ENCODE measurements around the gene FER1L5.

DNA sequence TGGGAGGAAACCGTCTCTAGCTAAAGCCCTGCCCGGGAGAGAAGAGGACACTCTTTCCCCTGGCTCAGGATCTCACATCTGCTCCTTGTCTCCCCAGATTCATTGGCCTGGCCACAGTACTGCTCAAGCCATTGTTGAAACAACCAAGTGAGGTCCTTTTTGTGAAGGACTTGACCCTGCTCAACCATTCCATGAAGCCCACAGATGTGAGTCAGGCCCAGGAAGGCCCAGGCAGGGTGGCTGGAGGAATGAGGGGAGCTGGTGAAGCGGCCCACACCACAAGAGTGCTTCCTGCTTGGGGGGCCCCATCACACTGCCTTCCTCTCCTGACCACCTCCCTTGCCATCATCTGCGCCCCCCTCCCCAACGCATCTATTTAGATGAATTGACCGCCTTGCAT, 5.1 kb downstream of the FER1L5 start:
- TF ChIP-seq, protein P1, sequence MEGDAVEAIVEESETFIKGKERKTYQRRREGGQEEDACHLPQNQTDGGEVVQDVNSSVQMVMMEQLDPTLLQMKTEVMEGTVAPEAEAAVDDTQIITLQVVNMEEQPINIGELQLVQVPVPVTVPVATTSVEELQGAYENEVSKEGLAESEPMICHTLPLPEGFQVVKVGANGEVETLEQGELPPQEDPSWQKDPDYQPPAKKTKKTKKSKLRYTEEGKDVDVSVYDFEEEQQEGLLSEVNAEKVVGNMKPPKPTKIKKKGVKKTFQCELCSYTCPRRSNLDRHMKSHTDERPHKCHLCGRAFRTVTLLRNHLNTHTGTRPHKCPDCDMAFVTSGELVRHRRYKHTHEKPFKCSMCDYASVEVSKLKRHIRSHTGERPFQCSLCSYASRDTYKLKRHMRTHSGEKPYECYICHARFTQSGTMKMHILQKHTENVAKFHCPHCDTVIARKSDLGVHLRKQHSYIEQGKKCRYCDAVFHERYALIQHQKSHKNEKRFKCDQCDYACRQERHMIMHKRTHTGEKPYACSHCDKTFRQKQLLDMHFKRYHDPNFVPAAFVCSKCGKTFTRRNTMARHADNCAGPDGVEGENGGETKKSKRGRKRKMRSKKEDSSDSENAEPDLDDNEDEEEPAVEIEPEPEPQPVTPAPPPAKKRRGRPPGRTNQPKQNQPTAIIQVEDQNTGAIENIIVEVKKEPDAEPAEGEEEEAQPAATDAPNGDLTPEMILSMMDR (conservative IDR thresholded peaks at IDR 0.05; ENCODE audit: low read length) = no peak
- no peak for TF ChIP-seq EZH2phosphoT487 (IDR thresholded peaks at IDR 0.05; ENCODE audit: borderline replicate concordance)

Data from Loucy (cell line).